ENCODE measurements around the gene RSPRY1. TPM values are rescaled to one million over a fixed set of nuclear protein-coding genes. Genes with fewer than 3 reads are reported as not detected.

The RSPRY1 gene
- total RNA-seq, 1 donor from 2014 or later: 26.0 TPM

DNA sequence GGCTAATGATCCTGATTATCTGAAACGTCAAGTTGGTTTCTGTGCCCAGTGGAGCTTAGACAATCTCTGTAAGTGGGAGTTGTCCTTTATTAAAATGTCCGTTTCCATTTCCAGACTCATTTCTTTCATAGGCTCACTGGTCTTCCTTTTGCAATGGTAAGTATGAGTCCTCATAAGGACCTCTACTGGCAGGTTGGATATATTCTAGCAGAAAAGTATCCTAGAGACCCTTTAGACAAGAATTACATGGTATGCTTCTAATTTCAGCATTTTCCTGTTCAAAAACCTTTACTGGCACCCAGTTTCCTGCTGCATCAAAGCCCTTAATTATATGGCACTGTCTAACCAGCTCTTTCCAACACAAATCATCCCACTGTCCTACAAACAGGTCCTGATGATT is 30.8 kb downstream of the RSPRY1 start:
- DNase-seq (ENCODE audit: low spot score): no peak

DNA sequence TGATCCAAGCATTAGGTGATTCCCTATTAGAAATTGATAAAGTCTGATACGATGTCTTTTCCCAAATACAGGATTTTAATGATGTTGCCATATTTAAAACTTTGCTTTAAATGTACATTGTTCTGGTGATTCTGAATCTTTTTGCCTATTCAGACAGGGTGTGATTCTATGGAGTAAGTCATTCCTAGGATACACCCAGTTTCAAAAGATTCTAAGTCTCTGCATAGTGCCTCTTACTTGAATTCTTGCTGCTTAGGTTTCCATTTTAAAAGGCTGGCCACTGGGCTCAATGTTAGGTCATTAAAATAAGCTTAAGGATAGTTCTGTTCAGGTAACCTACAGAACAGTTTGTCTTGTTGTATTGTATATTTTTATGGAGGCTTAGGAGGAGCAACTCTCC is 36.9 kb downstream of the RSPRY1 start:
- no peak for DNase-seq (ENCODE audit: low spot score)

DNA sequence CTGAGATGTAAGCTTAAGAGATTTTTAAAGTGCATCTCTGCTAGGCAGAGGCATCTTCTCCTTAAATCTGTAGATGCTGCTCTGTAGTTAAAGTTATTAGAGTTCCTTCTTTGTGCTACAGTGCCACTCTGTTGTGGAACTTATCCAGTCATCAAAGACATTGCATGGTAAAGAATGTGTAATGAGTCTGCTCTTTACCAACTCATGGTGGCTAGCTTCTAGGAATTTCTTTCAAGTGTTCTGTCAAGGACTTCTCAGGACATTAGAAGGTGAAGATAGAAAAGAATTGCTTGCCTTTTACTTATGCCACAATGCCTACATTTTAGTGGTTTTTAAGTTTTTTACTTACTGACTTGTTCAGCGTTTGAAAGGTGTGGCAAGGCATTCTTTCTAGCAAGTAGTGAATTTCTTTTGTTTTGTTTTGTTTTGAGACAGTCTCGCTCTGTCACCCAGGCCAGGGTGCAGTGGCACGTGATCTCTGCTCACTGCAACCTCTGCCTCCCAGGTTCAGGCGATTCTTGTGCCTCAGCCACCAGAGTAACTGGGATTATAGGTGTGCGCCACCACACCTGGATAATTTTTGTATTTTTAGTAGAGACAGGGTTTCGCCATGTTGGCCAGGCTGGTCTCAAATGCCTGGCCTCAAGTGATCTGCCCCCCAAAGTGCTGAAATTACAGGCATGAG is 38.7 kb downstream of the RSPRY1 start:
- DNase-seq (ENCODE audit: low spot score): no peak

DNA sequence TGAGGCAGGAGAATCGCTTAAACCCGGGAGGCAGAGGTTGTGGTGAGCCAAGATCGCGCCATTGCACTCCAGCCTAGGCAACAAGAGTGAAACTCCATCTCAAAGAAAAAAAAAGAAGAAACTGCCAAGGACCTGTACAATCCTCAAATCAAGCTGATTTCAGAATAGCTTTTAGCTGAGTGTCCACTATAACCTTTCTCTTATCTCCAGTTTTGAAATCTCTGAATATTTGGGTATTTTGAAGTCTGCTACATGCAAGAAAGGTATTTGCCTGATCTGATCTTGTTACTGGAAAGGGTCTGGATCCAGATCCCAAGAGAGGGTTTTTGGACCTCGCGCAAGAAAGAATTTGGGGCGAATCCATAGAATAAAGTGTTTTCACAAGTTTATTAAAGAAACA is 39.8 kb downstream of the RSPRY1 start:
- DNase-seq (ENCODE audit: low spot score): no peak

DNA sequence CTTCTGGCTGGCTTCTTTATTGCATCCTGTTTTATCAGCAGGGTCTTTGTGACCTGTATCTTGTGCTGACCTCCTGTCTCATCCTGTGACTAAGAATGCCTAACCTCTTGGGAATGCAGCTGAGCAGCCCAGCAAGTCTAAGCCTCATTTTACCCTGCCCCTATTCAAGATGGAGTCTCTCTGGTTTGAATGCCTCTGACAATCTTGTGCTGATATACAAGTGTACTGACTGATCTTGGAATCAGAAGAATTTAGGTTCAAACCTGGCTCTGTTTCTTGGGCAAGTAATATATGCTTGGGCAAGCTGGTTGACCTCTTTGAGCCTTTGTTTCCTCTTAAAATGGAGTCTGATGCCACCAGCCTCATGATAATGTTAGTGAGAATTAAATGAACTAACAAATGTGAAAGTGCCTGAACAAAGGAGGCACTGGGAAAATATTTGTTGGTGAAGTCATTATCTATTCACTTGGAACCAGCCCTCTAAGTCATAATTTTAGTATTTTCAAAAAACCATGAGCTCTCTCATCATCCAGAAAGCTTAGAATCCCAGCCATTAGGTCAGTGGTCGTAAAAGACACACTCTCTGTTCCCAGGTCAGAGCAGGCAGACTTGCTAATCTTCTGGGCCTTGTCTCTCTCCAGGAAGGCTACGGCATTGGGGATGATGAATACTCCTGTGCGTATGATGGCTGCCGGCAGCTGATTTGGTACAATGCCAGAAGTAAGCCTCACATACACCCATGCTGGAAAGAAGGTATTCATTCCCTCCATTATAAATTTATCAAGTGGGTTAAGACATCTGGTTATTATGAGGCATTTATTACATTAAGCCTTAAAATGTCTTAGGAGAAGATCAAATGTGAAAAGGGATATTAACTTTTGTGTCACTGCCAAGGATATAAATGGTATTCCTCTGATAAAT is 40.8 kb downstream of the RSPRY1 start:
- DNase-seq (ENCODE audit: low spot score): no peak

DNA sequence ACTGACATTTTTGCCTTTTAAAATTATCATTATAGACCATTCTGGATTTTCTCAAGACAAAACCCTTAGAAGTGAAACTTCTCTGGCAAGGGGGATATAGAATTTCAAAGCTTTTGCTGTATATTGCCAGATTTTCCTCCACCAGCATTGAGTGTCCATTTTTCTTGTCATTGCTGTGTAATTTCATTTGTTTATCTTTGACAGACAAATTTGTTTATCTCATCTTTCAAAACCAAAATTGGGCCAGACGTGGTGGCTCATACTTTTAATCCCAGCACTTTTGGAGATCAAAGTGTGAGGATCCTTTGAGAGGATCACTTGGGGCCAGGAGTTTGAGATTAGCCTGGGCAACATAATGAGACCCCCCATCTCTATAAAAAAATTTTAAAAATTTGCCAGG is 43.0 kb downstream of the RSPRY1 start:
- DNase-seq (ENCODE audit: low spot score): no peak

DNA sequence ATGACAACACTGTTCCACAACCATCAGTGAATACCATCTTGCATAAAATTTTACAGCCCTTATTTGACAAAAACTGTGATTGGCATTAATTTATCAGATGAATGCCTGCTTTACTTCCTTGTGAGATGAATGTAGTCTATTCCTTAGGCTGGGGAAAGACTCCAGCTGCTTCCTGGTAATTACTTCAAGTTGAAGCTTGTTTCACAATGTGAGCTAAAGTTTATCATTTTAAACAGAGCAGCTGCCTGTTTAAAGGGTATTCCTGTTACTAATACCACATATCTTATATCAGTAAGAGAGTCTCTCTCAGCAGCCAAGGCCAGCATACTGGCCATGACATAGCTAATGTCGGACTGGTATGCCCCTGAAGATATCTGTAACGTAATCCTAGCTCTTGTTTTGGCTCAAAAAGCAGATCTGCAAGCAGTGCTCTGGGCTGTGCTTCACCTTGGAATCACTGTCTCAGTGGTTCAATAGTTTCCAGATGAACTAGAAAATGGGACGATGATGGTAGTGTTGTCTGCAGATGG is 45.8 kb downstream of the RSPRY1 start:
- DNase-seq (ENCODE audit: low spot score): no peak

DNA sequence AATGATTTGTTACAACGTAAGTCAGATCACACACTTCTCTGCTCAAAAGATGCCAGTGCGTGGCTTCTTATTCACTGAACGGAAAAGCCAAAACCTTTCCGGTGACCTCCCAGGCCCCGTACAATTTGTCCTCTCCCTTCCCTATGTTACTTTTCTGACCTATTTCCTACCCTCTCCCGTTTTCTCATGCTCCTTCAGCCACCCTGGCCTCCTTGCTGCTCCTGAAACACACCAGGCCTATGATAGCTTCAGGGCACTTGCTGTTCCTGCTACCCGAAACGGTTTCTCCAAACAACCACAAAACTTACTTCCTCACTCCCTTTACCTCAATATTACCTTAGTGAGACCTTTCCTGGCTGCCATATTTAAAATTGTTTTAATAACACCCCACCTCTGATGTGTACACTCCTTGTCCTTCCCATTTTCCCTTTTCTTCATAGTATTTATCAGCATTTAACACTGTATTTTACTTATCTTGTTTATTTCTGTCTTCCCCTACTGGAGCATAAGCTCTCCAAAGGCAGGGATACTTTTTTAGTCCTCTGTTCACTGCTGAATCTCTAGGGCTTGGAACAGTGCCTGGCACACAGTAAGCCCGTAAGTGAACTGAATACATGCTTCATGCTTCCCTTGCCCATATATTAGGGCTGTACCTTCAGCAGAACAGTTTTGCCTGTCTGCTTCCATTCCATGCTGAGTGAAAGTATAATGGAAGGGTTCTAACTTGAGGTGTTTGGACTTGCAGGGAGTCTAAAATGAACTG is 48.0 kb downstream of the RSPRY1 start:
- DNase-seq (ENCODE audit: low spot score): no peak

DNA sequence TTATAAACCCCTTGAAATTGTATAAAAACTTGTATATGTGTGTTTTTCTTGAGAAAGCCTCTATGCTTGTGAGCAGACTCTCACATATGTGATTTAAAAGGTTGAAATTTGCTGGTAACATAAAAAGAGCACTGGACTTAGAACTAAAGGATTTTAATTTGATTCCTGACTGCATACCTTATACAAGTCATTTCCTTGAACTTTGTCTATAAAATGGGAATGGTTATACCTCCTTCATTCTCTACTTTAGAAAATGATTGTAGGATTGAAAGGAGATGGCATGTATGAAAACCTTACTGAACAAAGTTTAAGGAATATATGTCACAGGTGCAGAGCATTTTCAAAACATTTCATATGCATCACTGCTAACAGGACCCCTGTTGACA is 48.6 kb downstream of the RSPRY1 start:
- no peak for DNase-seq (ENCODE audit: low spot score)

DNA sequence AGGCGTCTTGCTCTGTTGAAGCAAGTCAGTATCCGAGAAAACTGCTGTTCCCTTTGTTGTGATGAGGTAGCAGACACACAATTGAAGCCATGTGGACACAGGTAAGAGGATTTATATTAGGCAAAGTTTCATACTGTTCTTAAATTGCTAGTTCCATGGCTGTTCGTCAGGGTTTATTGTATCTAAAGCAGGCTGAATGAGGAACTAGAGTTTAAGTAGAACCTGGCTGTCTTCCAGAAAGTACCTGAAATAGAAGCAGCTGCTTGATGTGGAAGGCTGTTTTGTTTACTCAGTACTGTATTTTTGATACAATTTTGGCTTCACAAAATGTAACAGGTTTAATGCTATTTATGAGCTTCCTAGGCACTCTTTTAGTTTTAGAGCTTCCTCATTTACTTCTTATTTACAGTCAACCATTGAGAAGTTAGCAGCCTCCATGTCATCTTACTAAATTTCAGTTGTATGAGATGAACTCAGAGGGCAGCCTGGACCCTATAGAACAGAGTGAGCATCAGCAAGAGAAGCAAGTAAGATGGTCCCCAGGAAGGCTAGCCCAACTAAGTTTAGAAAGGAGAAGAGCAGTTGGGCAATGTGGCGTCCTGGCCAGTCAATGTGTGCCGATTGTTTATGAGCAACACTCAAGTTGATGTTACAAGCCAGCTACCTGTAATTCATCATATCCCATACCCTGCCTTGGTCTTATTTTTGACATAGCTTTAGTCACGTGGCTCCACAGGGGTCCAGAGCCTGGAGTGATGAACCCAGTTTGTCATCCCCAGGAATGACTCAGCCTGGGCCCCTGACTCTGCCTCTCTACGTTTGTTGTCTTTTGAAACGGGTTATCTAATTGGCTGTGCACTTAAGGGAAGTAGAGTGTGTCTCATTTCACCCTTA is 49.2 kb downstream of the RSPRY1 start:
- no peak for DNase-seq (ENCODE audit: low spot score)

DNA sequence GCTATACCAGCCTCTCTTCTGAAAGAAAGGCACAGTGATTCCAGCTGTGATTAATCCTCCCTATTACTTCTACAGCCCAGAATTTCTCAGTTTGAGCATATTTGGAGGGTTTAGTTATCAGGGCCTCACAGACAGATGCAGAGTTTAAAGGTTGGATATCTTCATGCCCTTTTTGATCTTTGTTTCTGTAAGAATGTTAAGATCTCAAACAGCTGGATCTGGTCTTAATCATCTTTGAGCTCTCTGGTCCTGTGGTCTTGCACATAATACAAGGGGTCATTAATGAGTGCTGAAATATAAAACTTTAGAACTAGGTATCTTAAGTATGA is 49.9 kb downstream of the RSPRY1 start:
- DNase-seq (ENCODE audit: low spot score): no peak

DNA sequence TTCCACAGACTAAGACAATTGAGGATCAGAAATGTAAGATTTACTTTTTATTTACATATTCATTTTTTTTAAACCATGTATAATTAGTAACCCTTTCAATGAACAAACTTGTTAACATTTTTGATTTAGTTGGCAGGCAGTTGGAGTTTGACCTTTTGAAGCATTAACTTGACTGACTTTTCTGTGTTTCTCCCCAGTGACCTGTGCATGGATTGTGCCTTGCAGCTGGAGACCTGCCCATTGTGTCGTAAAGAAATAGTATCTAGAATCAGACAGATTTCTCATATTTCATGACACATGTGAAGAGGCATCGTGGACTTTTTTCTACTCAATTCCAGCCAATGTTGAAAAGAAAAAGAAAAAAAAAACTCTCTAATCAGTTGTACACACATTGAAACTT is 52.6 kb downstream of the RSPRY1 start:
- DNase-seq (ENCODE audit: low spot score): no peak

DNA sequence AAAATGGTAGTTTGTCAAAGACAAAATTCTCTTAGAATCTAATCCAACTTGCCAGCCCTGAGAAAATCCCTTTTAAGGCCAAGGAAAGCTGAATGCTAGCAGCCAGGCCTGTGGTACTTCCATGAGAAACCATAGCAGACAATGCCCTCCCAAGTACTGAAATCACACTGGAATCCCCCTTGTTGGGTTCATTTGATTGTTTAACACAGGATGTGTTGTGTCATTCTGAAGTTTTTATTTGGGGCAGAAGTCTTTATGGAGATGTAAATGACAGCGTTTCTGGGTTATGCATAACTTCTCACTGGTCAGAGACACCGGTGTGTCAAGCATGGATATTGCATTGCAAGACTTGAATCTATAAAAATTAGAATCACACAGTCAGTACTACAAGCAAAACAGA is 53.0 kb downstream of the RSPRY1 start:
- DNase-seq (ENCODE audit: low spot score): no peak

DNA sequence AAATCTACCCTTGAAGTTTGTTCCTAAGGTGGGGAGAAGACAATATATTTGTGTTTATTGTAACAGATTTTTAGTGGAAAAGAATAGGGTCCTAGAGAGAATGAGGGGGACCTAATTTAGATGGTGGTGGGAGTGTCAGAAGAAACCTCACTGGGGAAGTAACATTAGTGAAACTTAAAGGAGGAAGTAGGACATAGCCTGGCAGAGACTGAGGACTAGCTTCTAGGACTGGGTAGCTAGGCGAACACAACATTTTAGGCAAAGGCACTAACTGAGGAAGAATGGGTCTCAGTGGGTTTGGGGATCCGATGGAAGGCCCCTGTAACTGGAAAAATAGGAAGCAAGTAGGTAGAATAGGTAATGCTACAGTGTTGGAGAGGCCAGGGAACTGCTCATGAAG is 54.7 kb downstream of the RSPRY1 start:
- DNase-seq (ENCODE audit: low spot score): no peak

DNA sequence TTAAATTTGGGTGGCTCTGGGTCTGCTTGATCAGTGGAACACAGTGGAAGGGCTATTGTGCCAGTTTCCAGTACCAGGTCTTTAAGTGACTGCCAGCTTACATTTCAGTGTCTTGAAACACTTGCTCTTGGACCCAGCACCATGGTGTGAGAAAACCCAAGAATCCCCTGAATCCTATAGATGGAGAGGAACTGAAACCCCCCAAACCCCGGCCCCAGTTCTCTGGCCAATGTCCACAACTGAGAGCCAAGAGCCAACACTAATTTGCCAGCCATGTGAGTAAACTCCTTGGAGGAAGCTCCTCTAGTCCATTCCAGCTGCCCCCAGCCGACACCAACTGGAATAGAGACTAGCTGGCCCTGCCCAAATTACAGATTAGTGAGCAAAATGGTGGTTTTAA is 56.5 kb downstream of the RSPRY1 start:
- no peak for DNase-seq (ENCODE audit: low spot score)

DNA sequence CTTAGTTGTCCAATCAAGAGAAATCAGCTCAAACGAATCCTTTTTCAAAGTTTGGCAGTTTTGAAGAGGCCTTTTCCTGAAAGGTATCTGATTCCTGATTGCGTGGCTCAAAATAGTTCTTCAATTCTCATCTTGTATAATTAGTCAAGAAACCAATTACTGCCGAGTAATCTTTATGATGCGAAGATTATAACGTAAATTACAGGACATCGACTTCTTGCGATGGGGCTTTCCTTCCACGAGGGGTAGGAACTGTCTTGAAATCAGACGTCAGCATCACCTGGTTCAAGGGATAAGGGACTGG is 58.3 kb downstream of the RSPRY1 start:
- DNase-seq (ENCODE audit: low spot score): no peak

DNA sequence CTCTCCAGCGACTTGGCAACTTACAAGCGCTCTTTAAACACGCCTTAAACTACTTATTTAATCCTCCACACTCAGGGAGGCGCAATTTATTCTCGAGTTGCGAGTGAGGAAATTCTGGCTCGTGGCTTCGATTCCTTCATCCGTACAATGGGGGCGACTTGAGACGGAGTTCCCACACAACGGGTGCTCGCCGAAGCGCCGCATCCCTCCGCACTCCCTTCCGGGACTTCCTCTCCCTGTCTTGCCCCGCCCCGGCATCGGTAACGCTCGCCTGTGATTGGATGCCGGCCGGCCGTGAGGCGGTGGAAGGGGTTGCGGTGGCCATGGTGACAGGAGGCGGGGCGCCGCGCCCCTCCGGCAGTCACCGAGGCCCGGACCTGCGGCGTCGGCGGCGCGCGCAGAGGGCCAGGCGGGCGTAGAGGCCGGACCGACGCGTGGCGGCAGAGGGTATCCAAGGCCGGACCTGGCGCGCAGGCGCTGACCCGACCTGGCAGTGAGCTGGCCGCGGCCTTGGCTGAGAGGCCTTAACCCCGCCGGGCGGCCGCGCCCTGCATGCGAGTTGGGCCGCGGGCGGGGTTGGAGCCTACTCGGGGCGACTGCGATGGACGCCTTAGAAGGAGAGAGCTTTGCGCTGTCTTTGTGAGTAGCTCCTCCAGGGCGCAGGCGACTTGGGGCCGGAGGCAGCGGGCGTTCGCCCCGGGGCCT is 58.8 kb downstream of the RSPRY1 start, which contains the start of gene ARL2BP:
Gene ARL2BP (plus strand): TSS at position 493 of the 705 bp plus-strand sequence. CDS start 109 bp downstream, at position 602.
- peak; percentile 99 for DNase-seq (ENCODE audit: low spot score)

DNA sequence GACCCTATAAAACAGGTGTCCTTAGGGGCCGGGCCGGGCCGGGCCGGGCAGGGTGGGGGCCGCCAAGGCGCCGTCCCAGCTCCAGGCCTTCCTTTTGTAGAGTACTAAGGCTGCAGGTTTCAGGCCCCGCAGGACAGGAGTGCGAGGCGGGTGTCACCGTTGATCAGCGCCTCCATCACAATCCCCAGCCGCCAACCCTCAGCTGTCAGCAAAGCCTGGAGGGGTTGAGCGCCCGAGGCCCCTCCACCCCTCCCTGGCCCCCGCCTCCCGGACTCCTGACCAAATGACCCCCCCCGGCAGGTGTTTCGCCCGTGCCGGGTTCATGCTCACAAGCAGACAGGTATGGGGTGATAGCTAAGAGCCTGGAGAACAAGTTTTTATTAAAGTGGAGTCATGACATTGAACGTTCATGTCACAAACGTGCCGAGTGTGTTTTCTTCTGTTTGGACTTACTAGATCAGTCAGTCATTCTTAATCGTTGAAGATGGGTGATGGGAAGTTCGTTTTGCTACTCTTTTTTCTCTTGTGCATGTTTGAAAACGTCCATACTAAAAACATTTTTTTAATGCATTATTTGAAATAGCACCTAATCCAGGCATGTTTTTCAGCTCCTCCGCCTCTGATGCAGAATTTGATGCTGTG is 59.5 kb downstream of the RSPRY1 start:
- DNase-seq (ENCODE audit: low spot score): no peak

DNA sequence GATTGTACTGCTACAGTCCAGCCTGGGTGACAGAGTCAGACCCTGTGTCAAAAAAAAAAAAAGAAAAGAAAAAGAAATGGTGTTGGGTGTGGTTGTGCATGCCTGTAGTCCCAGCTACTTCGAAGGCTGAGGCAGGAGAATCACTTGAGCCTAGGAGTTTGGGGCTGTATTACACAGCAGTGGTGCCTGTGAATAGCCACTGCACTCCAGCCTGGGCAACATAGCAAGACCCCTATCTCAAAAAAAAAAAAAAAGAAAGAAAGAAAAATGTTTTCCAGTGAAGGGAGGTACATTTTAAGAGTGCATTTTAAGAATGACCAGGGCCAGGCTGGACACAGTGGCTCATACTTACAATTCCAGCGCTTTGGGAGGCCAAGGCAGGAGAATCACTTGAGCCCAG is 65.2 kb downstream of the RSPRY1 start:
- no peak for DNase-seq (ENCODE audit: low spot score)
